Keratinocyte (primary cell): ENCODE data around the gene NEB. TPM values are rescaled to one million over a fixed set of nuclear protein-coding genes. Genes with fewer than 3 reads are reported as not detected.

Experiments used
- DNase-seq: peaks from one replicate; pipeline ENCODE4 v3.0.0-alpha.2; 2011; ENCODE audit warnings: low read depth, missing footprints, low spot score
- FAIRE-seq: peaks from 2 replicates; lab custom pipeline; 2011; peaks lifted over from hg19 to GRCh38; lab: Jason Lieb, UNC
- H2AFZ ChIP-seq: 2 replicates; pipeline ENCODE4 v1.6.0; 2012; ENCODE audit warnings: low read length, control low read depth, inconsistent platforms; ENCODE audit not compliant: control insufficient read depth
- H3K27ac ChIP-seq: 2 replicates; pipeline ENCODE4 v1.5.1; 2011; ENCODE audit warnings: low read length; ENCODE audit not compliant: control insufficient read depth, insufficient read depth
- H3K27me3 ChIP-seq: 3 replicates; pipeline ENCODE4 v1.6.0; 2011; ENCODE audit warnings: low read length; ENCODE audit not compliant: control insufficient read depth, insufficient read depth; ENCODE audit errors: extremely low read depth
- H3K36me3 ChIP-seq, 2 experiments: 2 replicates in 1 of 2; 3 replicates in 1 of 2; pipeline ENCODE4 v1.5.1; 2011; ENCODE audit warnings: low read length in 2 of 2, mild to moderate bottlenecking in 1 of 2; ENCODE audit not compliant: control insufficient read depth in 2 of 2, insufficient read depth in 2 of 2; ENCODE audit errors: extremely low read depth in 1 of 2
- H3K4me1 ChIP-seq: 3 replicates; pipeline ENCODE4 v1.5.1; 2011; ENCODE audit warnings: low read length; ENCODE audit not compliant: control insufficient read depth, insufficient read depth; ENCODE audit errors: extremely low read depth
- H3K4me2 ChIP-seq: 3 replicates; pipeline ENCODE4 v1.6.0; 2011; ENCODE audit warnings: low read depth, low read length; ENCODE audit not compliant: control insufficient read depth, insufficient read depth; ENCODE audit errors: extremely low read depth
- H3K4me3 ChIP-seq, 3 experiments: fragments of 200-600 bp in 1 of 3; sonication (generic) in 1 of 3; 2 replicates in 2 of 3; 3 replicates in 1 of 3; pipeline ENCODE4 v1.5.1; 2011 to 2016; ENCODE audit warnings: low read length in 3 of 3, mild to moderate bottlenecking in 3 of 3, control low read depth in 2 of 3, inconsistent platforms in 1 of 3, low read depth in 1 of 3, mixed read lengths in 1 of 3, mixed run types in 1 of 3, moderate library complexity in 1 of 3; ENCODE audit not compliant: control insufficient read depth in 2 of 3, insufficient read depth in 2 of 3; ENCODE audit errors: extremely low read depth in 1 of 3
- H3K79me2 ChIP-seq: 2 replicates; pipeline ENCODE4 v1.6.0; 2012; ENCODE audit warnings: low read length; ENCODE audit not compliant: control insufficient read depth, insufficient read depth
- H3K9ac ChIP-seq: 3 replicates; pipeline ENCODE4 v1.6.0; 2011; ENCODE audit warnings: low read length; ENCODE audit not compliant: control insufficient read depth, insufficient read depth; ENCODE audit errors: extremely low read depth
- H3K9me1 ChIP-seq: 3 replicates; pipeline ENCODE4 v1.6.0; 2011; ENCODE audit warnings: low read length; ENCODE audit not compliant: control insufficient read depth, insufficient read depth; ENCODE audit errors: extremely low read depth
- H3K9me3 ChIP-seq: 2 replicates; pipeline ENCODE4 v1.5.1; 2012; ENCODE audit warnings: low read depth, low read length; ENCODE audit not compliant: control insufficient read depth
- H4K20me1 ChIP-seq: 3 replicates; pipeline ENCODE4 v1.6.0; 2011; ENCODE audit warnings: low read length; ENCODE audit not compliant: control insufficient read depth, insufficient read depth; ENCODE audit errors: extremely low read depth
- EZH2 ChIP-seq: IDR thresholded peaks from one replicate; pipeline ENCODE4 v1.6.1; 2012; ENCODE audit warnings: inconsistent platforms, mild to moderate bottlenecking, low read length, moderate library complexity
- dilution Hi-C: fragments of 300-500 bp; cut with MboI; formaldehyde crosslinking; loops from one replicate; pipeline ENCODE4 v1.7.0; 2020; ENCODE audit warnings: low sequenced_read_pairs; ENCODE audit not compliant: extremely low pct_ligation_motif_present
- polyA plus RNA-seq, 5 experiments: library from polyadenylated mRNA; depleted of rRNA in 3 of 5; stranded (reverse) in 3 of 5; stranded (forward) in 1 of 5; unstranded in 1 of 5; fragments of >200 nt; gene quantifications; 1 replicate in 1 of 5; 2 replicates in 3 of 5; 3 replicates in 1 of 5; pipeline versions ENCODE4 v1.2.1 to v1.2.3, GENCODE V29; 2011 to 2012; ENCODE audit warnings: missing spikeins in 2 of 5, low read depth in 1 of 5, low replicate concordance in 1 of 5
- TF ChIP-seq, protein P1 (sequence below), 3 experiments: IDR thresholded peaks in 1 of 3; conservative IDR thresholded peaks in 1 of 3; optimal IDR thresholded peaks in 1 of 3; 2 replicates in 2 of 3; 3 replicates in 1 of 3; pipeline versions ENCODE3 to v1.5.1; 2011; ENCODE audit warnings: low read length in 3 of 3, mild to moderate bottlenecking in 3 of 3, moderate library complexity in 2 of 3, control low read depth in 1 of 3, inconsistent platforms in 1 of 3; ENCODE audit not compliant: insufficient read depth in 2 of 3; ENCODE audit errors: extremely low read depth in 1 of 3

Gene NEB
- polyA plus RNA-seq, 1 donor (not counting 4 experiments of a cell fraction or from before 2014, with no cell fraction given), result 0.67 TPM

DNA sequence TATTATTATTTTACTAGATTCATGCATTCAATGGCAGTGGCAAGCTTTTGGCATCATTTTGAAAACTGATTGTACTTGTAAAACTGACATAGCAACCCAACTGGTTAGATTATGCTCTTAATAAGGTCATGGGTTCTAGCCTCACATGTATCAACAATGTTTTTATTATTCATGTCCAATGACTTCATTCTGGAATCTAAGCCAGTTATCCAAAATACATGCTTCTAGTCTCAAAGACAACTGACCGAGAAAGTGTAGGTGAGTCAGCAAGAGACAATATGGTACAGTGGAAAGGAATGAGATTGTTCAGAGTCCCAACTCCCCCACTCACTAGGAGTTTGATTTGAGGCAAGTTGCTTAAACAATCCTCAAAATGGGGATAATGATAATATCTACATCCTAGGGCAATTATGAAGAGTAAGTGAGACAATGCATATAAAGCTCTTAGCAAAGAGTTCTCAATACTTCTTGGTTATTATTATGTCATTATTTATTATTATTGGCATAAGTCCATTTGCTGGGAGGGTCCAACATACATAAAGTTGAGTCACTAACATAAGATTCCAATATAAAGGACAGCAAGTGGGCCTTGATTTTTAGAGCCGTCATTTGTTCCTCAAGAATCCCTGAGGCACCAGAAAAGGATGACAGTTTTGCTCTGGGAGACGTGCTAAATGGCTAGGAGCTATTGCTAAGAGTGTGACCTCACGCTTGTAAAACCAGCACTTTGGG is 99.4 kb downstream of the NEB start:
- Histone ChIP-seq H3K27me3 (no peaks in the 10 kb centered on the region), H3K9ac (no peak overlapping the region), H3K9me1 (peaks cover 2% of the 10 kb centered on the region), H3K4me2 (no peak overlapping the region), H4K20me1 (no peaks in the 10 kb centered on the region), H3K4me3 (no peak overlapping the region), H3K79me2 (no peaks in the 10 kb centered on the region), H3K36me3 (no peaks in the 10 kb centered on the region), H3K27ac (no peak overlapping the region), H2AFZ (no peak overlapping the region), H3K9me3 (no peaks in the 10 kb centered on the region), H3K4me1 (peaks cover 3% of the 10 kb centered on the region)
- dilution Hi-C loops, result no loop called here
- DNase-seq (no peak), FAIRE-seq (no peak)
- TF ChIP-seq EZH2, result no peak
- TF ChIP-seq, protein P1, sequence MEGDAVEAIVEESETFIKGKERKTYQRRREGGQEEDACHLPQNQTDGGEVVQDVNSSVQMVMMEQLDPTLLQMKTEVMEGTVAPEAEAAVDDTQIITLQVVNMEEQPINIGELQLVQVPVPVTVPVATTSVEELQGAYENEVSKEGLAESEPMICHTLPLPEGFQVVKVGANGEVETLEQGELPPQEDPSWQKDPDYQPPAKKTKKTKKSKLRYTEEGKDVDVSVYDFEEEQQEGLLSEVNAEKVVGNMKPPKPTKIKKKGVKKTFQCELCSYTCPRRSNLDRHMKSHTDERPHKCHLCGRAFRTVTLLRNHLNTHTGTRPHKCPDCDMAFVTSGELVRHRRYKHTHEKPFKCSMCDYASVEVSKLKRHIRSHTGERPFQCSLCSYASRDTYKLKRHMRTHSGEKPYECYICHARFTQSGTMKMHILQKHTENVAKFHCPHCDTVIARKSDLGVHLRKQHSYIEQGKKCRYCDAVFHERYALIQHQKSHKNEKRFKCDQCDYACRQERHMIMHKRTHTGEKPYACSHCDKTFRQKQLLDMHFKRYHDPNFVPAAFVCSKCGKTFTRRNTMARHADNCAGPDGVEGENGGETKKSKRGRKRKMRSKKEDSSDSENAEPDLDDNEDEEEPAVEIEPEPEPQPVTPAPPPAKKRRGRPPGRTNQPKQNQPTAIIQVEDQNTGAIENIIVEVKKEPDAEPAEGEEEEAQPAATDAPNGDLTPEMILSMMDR (optimal IDR thresholded peaks at IDR 0.05 in 1 of 3, IDR thresholded peaks at IDR 0.05 in 1 of 3, conservative IDR thresholded peaks at IDR 0.05 in 1 of 3; ENCODE audit: extremely low read depth in 1 of 3, insufficient read depth in 2 of 3, low read length in 3 of 3), result no peak

DNA sequence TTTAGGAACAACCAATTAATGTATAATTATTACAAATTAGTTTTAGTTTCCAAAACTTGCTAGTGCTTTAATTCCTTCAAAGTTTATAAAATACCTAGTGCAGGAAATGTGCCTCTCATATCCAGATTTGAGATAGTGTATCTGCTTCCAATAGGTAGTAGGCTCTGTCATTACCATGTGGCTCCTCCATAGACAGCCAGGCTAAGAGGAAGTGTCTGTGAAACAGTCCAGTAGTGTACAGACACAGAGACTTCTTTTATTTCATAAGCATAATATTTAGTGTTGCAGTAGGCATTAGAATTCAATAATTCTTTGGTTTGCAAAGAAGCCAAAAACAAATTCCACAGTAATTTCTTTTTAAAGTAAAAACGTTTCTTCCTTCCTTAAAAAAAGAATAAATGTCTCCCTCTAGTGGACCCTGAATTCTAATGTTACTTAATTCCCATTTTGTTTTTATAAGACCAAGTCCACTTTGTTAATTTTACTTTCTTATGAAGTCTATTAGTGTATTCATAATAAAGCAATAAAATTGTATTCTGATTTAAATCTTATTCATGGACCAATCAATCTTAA is 101.2 kb downstream of the NEB start:
- no peaks in the 10 kb centered on the region for H3K79me2 ChIP-seq
- no peaks in the 10 kb centered on the region for H3K27me3 ChIP-seq
- dilution Hi-C loops, result no loop called here
- H3K9ac ChIP-seq, result no peak overlapping the region
- no peaks in the 10 kb centered on the region for H3K4me1 ChIP-seq
- H3K9me1 ChIP-seq, result peaks cover under 1% of the 10 kb centered on the region
- DNase-seq, result no peak
- no peak overlapping the region for H3K27ac ChIP-seq
- H3K4me3 ChIP-seq, result no peak overlapping the region
- no peaks in the 10 kb centered on the region for H4K20me1 ChIP-seq
- H2AFZ ChIP-seq, result no peak overlapping the region
- H3K36me3 ChIP-seq, result no peaks in the 10 kb centered on the region
- TF ChIP-seq, protein P1 (optimal IDR thresholded peaks at IDR 0.05 in 1 of 3, IDR thresholded peaks at IDR 0.05 in 1 of 3, conservative IDR thresholded peaks at IDR 0.05 in 1 of 3; ENCODE audit: extremely low read depth in 1 of 3, insufficient read depth in 2 of 3, low read length in 3 of 3), result peak in 1 of 3 experiments; percentile 23
- TF ChIP-seq EZH2, result no peak
- H3K4me2 ChIP-seq, result no peak overlapping the region
- H3K9me3 ChIP-seq, result no peaks in the 10 kb centered on the region
- no peak for FAIRE-seq
